HepG2 (cell line): Measurements from ENCODE around the gene ATP23. TPM values are rescaled to one million over a fixed set of nuclear protein-coding genes. Genes with fewer than 3 reads are reported as not detected.

ENCODE experiments used
- ATAC-seq: fragments of 200-7000 bp; cut with Tn5 transposase; 3 replicates; pipeline ENCODE4 v1.9.1; 2020; ENCODE audit warnings: mild to moderate bottlenecking, moderate library complexity
- BruUV-seq: library from RNA; stranded (reverse); fragments of 400-500 nt; replicated peaks from 2 replicates; lab custom pipeline; 2021; lab: Mats Ljungman, UMichigan
- CTCF ChIA-PET: fragments of 300-600 bp; formaldehyde crosslinking; extraction: SDS; loops from one replicate; lab custom pipeline; 2021; ENCODE audit warnings: low total read pairs, inconsistent platforms, low intra/inter-chr PET ratio; lab: Yijun Ruan, JAX
- POLR2A ChIA-PET: fragments of 350-600 bp; sonication (Branson Sonifier 250); formaldehyde crosslinking; loops from one replicate; lab custom pipeline; 2020; ENCODE audit warnings: antibody characterized with exemption, inconsistent platforms; lab: Yijun Ruan, JAX
- DNase-seq: peaks from one replicate; pipeline ENCODE4 v3.0.0-alpha.2; 2015; ENCODE audit warnings: low spot score
- FAIRE-seq: peaks from 3 replicates; lab custom pipeline; 2011; peaks lifted over from hg19 to GRCh38; lab: Jason Lieb, UNC
- H2AFZ ChIP-seq: one replicate; pipeline ENCODE4 v1.6.1; 2011; ENCODE audit warnings: low read length, inconsistent platforms
- H3K27ac ChIP-seq: fragments of 300-600 bp; 3 replicates; pipeline ENCODE4 v1.8.0; 2011; ENCODE audit warnings: mixed run types, mild to moderate bottlenecking, mixed read lengths, low read length, inconsistent platforms; ENCODE audit not compliant: insufficient read depth; ENCODE audit errors: extremely low read length
- H3K27me3 ChIP-seq, 2 experiments: fragments of 200-600 bp in 1 of 2; 2 replicates in 1 of 2; 3 replicates in 1 of 2; pipeline versions ENCODE4 v1.6.0 to v1.8.0; 2011; ENCODE audit warnings: low read length in 2 of 2, mild to moderate bottlenecking in 2 of 2, moderate library complexity in 2 of 2, inconsistent platforms in 1 of 2; ENCODE audit not compliant: insufficient read depth in 2 of 2, control insufficient read depth in 1 of 2
- H3K36me3 ChIP-seq, 2 experiments: fragments of 200-600 bp in 1 of 2; replicated peaks in 1 of 2; 2 replicates in 1 of 2; 3 replicates in 1 of 2; pipeline versions ENCODE4 v1.5.1 to v1.8.0; 2011; ENCODE audit warnings: low read length in 2 of 2, inconsistent platforms in 1 of 2; ENCODE audit not compliant: insufficient read depth in 2 of 2, control insufficient read depth in 1 of 2
- H3K4me1 ChIP-seq: 2 replicates; pipeline ENCODE4 v1.5.1; 2012; ENCODE audit warnings: low read length, inconsistent platforms; ENCODE audit not compliant: insufficient read depth
- H3K4me2 ChIP-seq: 2 replicates; pipeline ENCODE4 v1.6.0; 2011; ENCODE audit warnings: low read depth, low read length, inconsistent platforms
- H3K4me3 ChIP-seq, 3 experiments: fragments of 200-600 bp in 1 of 3; sonication (generic), shearing (Covaris generic) in 1 of 3; replicated peaks in 1 of 3; 2 replicates each; pipeline ENCODE4 v1.5.1; 2011 to 2016; ENCODE audit warnings: low read length in 3 of 3, inconsistent platforms in 2 of 3, low read depth in 2 of 3, mild to moderate bottlenecking in 2 of 3, control low read depth in 1 of 3, mixed read lengths in 1 of 3; ENCODE audit not compliant: insufficient read depth in 1 of 3
- H3K79me2 ChIP-seq: one replicate; pipeline ENCODE4 v1.6.1; 2011; ENCODE audit warnings: low read length, inconsistent platforms; ENCODE audit not compliant: insufficient read depth
- H3K9ac ChIP-seq: 2 replicates; pipeline ENCODE4 v1.6.0; 2011; ENCODE audit warnings: mild to moderate bottlenecking, low read depth, low read length, inconsistent platforms; ENCODE audit not compliant: insufficient read depth
- H3K9me3 ChIP-seq: 2 replicates; pipeline ENCODE4 v1.5.1; 2012; ENCODE audit warnings: mild to moderate bottlenecking, low read length
- H4K20me1 ChIP-seq: 2 replicates; pipeline ENCODE4 v1.6.0; 2011; ENCODE audit warnings: inconsistent platforms, mild to moderate bottlenecking, low read length, moderate library complexity; ENCODE audit not compliant: insufficient read depth
- ARNT ChIP-seq: fragments of 450-650 bp; IDR thresholded peaks from 2 replicates; pipeline ENCODE4 v1.6.1; 2017
- CHD4 ChIP-seq: fragments of 200-600 bp; sonication (generic); IDR thresholded peaks from 2 replicates; pipeline ENCODE4 v1.7.0; 2017; ENCODE audit warnings: mild to moderate bottlenecking, low read length, borderline replicate concordance
- SNRNP70 ChIP-seq: fragments of 200-400 bp; formaldehyde crosslinking; IDR thresholded peaks from 2 replicates; pipeline ENCODE4 v1.6.1; 2017; ENCODE audit warnings: mild to moderate bottlenecking, low read depth, low read length, moderate library complexity
- TEAD3 ChIP-seq: optimal IDR thresholded peaks from 2 replicates; pipeline ENCODE3; 2016; ENCODE audit warnings: borderline replicate concordance
- THYN1 ChIP-seq: sonication (generic); formaldehyde crosslinking; IDR thresholded peaks from 2 replicates; pipeline ENCODE4 v1.8.1; 2023; ENCODE audit warnings: low read depth, mild to moderate bottlenecking, moderate library complexity, missing genetic modification reagents, borderline replicate concordance
- ZBTB46 ChIP-seq: sonication (generic); formaldehyde crosslinking; IDR thresholded peaks from 2 replicates; pipeline ENCODE4 v1.4.0; 2020; ENCODE audit warnings: mild to moderate bottlenecking, missing genetic modification reagents, borderline replicate concordance
- ZNF235 ChIP-seq: sonication (generic); formaldehyde crosslinking; IDR thresholded peaks from 2 replicates; pipeline ENCODE4 v1.8.1; 2023; ENCODE audit warnings: mild to moderate bottlenecking, missing genetic modification reagents, borderline replicate concordance
- ZNF773 ChIP-seq: sonication (generic); formaldehyde crosslinking; IDR thresholded peaks from 2 replicates; pipeline ENCODE4 v1.4.0; 2020; ENCODE audit warnings: missing genetic modification reagents, borderline replicate concordance
- ZNF878 ChIP-seq: sonication (generic); formaldehyde crosslinking; IDR thresholded peaks from 2 replicates; pipeline ENCODE4 v1.8.1; 2023; ENCODE audit warnings: mild to moderate bottlenecking, missing genetic modification reagents, moderate library complexity
- ZSCAN31 ChIP-seq: sonication (generic); formaldehyde crosslinking; IDR thresholded peaks from 2 replicates; pipeline ENCODE4 v1.5.0; 2020; ENCODE audit warnings: low read depth, mild to moderate bottlenecking, missing genetic modification reagents
- WGBS: methylation state at CpG from one replicate; pipeline ENCODE4 v1.1.6; 2017; ENCODE audit warnings: low lambda C conversion rate; 5-methylcytosine and 5-hydroxymethylcytosine counted together
- in situ Hi-C: cut with HindIII; loops from 2 replicates; pipeline ENCODE4 v1.10.0; 2017; ENCODE audit warnings: low pct_unique_long_range_greater_than_20kb; ENCODE audit not compliant: extremely low pct_ligation_motif_present
- intact Hi-C: fragments of 100-400 bp; cut with micrococcal nuclease; formaldehyde crosslinking; loops from one replicate; pipeline ENCODE4 v1.10.0; 2022; ENCODE audit not compliant: unreplicated experiment
- polyA plus RNA-seq, 8 experiments: library from polyadenylated mRNA; depleted of rRNA in 3 of 8; stranded (reverse) in 7 of 8; unstranded in 1 of 8; fragments of >200 nt; fragmentation: Illumina TruSeq in 4 of 8; extraction: Trizol in 4 of 8; gene quantifications; 2 replicates each; pipeline versions ENCODE4 v1.2.1 to v1.2.3, GENCODE V29; 2011 to 2016; ENCODE audit warnings: low read depth in 4 of 8, missing spikeins in 1 of 8, mixed read lengths in 1 of 8; ENCODE audit not compliant: insufficient read depth in 1 of 8
- total RNA-seq, 5 experiments: library from RNA; depleted of rRNA; stranded (reverse); fragments of >200 nt; fragmentation: Illumina TruSeq; extraction: Trizol; gene quantifications; 2 replicates each; pipeline ENCODE4 v1.2.3, GENCODE V29; 2016; ENCODE audit warnings: low read depth in 1 of 5
- TF ChIP-seq, protein P1 (sequence below): sonication (generic); formaldehyde crosslinking; IDR thresholded peaks from 2 replicates; pipeline ENCODE4 v1.4.0; 2020; ENCODE audit warnings: mild to moderate bottlenecking, missing genetic modification reagents
- TF ChIP-seq, protein P2 (sequence below): sonication (generic); formaldehyde crosslinking; IDR thresholded peaks from 2 replicates; pipeline ENCODE4 v1.5.0; 2020; ENCODE audit warnings: missing genetic modification reagents

ATP23 gene
- total and polyA plus RNA-seq, 2 of the 13 experiments (the other 11 are each of a cell fraction or from before 2014, with no cell fraction given) = 12.1 to 14.7 TPM

GRCh38 chr12:57983858-57984505 lies 42.6 kb downstream of the ATP23 start:
- in situ Hi-C loops = loop anchor here (25.0 kb wide), 2 partner anchors 453 to 1178 kb away; no protein-coding TSS in a partner anchor
- no peak for ATAC-seq
- CTCF ChIA-PET = interaction anchor here (2.3 kb wide), 1 partner anchor 1166 kb away, joined by 17 read pairs; no protein-coding TSS in a partner anchor

More at GRCh38 chr12:57983858-57984505, 42.6 kb downstream of the ATP23 start:
- no peak overlapping the region for H3K4me2 ChIP-seq
- no peak overlapping the region for H3K9ac ChIP-seq
- no peak for DNase-seq
- intact Hi-C loops = loop anchor here (1.0 kb wide), 1 partner anchor 1166 kb away; no protein-coding TSS in a partner anchor
- H3K27me3 ChIP-seq = peaks cover 0 to 8% of the 10 kb centered on the region in 2 experiments; a peak in 1 of 5 replicates
- H3K9me3 ChIP-seq = no peaks in the 10 kb centered on the region
- no peaks in the 10 kb centered on the region for H4K20me1 ChIP-seq
- FAIRE-seq = no peak
- H3K79me2 ChIP-seq = no peaks in the 10 kb centered on the region
- no peak overlapping the region for H2AFZ ChIP-seq
- no peak for TF ChIP-seq ZSCAN31 (CRISPR knock-in tag)
- TF ChIP-seq, protein P1, sequence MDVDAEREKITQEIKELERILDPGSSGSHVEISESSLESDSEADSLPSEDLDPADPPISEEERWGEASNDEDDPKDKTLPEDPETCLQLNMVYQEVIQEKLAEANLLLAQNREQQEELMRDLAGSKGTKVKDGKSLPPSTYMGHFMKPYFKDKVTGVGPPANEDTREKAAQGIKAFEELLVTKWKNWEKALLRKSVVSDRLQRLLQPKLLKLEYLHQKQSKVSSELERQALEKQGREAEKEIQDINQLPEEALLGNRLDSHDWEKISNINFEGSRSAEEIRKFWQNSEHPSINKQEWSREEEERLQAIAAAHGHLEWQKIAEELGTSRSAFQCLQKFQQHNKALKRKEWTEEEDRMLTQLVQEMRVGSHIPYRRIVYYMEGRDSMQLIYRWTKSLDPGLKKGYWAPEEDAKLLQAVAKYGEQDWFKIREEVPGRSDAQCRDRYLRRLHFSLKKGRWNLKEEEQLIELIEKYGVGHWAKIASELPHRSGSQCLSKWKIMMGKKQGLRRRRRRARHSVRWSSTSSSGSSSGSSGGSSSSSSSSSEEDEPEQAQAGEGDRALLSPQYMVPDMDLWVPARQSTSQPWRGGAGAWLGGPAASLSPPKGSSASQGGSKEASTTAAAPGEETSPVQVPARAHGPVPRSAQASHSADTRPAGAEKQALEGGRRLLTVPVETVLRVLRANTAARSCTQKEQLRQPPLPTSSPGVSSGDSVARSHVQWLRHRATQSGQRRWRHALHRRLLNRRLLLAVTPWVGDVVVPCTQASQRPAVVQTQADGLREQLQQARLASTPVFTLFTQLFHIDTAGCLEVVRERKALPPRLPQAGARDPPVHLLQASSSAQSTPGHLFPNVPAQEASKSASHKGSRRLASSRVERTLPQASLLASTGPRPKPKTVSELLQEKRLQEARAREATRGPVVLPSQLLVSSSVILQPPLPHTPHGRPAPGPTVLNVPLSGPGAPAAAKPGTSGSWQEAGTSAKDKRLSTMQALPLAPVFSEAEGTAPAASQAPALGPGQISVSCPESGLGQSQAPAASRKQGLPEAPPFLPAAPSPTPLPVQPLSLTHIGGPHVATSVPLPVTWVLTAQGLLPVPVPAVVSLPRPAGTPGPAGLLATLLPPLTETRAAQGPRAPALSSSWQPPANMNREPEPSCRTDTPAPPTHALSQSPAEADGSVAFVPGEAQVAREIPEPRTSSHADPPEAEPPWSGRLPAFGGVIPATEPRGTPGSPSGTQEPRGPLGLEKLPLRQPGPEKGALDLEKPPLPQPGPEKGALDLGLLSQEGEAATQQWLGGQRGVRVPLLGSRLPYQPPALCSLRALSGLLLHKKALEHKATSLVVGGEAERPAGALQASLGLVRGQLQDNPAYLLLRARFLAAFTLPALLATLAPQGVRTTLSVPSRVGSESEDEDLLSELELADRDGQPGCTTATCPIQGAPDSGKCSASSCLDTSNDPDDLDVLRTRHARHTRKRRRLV = no peak
- TF ChIP-seq, protein P2, sequence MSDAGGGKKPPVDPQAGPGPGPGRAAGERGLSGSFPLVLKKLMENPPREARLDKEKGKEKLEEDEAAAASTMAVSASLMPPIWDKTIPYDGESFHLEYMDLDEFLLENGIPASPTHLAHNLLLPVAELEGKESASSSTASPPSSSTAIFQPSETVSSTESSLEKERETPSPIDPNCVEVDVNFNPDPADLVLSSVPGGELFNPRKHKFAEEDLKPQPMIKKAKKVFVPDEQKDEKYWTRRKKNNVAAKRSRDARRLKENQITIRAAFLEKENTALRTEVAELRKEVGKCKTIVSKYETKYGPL (CRISPR knock-in tag) = no peak
- no peak for TF ChIP-seq THYN1
- TF ChIP-seq SNRNP70 = no peak
- no peak for TF ChIP-seq ARNT
- no peak for TF ChIP-seq ZBTB46 (CRISPR knock-in tag)
- no peak for TF ChIP-seq ZNF235 (CRISPR knock-in tag)
- TF ChIP-seq ZNF878 = no peak
- no peak for TF ChIP-seq ZNF773
- TF ChIP-seq CHD4 = no peak
- no peak for TF ChIP-seq TEAD3
- H3K27ac ChIP-seq = no peak overlapping the region
- no TSS peak for BruUV-seq
- no peak overlapping the region for H3K4me3 ChIP-seq
- POLR2A ChIA-PET = no interaction called here
- H3K36me3 ChIP-seq = no peaks in the 10 kb centered on the region
- 36% methylated on average over 6 of the region's 6 CpGs for WGBS
- no peaks in the 10 kb centered on the region for H3K4me1 ChIP-seq
